A172 (cell line): ENCODE results near the gene CCDC9B. TPM values are rescaled to one million over a fixed set of nuclear protein-coding genes. Genes with fewer than 3 reads are reported as not detected.

Source experiments
- DNase-seq: peaks from one replicate; pipeline ENCODE4 v3.0.0-alpha.2; 2015; ENCODE audit warnings: low spot score
- total RNA-seq: library from RNA; depleted of rRNA; stranded (reverse); fragments of >200 nt; shearing (Covaris generic); gene quantifications from 2 replicates; pipeline ENCODE4 v1.2.3, GENCODE V29; 2014

The CCDC9B gene
- total RNA-seq, 1 experiment from 2014 or later = 4.4 TPM

DNA sequence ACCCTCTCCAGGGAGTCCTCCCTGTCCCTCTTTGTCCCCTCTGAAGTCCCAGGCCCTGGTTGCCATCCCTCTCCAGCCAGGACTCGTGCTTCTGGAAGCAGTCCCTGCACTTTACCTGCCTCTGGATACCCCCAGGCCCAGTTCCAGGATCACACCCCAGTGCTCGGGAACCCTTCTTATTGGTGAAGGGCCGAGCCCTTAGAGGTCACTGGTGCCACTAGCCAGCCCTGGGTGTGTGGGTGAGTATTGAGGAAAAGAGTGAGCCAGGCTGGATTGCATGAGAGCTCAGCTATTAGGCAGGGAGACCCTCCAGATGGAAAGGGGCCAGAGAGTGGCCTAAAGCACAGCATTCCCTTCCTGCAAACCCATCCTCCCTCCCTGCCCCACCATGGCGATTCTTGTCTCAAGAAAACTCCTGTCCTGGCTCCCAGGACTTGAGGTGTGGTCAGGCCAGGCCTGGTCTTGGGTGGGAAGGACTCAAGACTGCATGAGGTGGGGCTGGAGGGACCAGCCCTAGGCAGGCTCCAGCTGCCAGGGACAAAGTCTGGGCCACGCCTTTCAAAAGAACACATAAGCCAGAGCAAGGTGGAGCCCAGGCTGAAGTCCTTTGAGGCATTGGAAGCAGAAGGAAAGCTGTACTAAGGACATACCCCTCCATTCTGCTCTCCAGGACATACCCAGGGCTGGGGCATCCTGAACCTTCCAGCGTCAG is 5.3 kb upstream of the CCDC9B start:
- DNase-seq = no peak

DNA sequence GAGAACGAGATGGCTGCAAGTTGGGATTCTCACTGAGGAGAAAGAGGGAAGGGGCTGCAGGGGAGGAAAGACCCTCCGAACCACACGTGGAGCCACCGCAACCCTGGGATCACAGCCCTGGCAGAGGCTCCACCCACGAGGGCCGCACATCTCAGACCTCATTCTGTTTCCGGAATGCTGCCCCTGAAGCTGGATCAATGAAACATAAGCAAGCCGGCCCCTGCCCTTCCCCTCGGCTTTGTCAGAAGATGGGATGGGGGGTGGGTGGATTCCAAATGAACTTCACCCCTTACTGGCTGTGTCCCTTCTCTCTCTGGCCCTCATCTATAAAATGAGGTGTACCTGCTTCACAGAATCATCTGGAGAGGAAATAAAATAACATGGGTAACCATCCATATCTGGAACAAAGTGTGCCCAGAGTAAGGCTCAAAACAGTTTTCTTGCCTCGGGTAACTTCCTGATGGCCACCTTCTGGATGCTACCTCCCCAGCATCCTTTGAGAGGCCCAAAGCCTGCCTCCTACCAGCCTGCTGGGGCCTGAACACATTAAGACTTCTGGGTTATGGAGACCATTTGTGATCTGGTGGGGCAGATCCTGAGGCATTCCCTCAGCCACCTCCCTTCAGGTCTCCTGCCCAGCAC is 4.6 kb upstream of the CCDC9B start:
- no peak for DNase-seq

DNA sequence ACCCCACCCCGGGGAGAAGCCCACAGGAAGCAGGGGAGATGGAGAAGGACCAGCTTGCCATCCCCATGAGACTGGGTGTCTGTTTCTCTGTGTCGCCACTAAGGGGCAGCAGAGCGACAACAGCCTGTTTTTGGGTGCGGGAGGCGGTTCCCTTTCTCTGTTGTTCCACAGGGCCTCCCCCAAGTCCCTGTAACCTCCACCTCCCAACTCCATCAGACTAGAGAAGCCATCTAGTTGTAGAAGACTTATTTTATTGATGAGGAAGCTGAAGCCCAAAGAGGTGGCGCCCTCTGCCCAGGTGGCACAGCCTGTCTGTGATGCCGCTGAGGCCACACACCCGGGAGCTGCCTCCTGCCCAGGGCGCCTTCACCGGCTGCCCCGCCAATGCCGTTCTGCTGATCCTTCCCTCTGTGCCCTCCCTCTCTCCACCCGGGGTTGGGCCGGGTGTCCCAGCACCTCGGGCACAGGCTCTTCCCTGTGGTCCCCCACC is 3.9 kb upstream of the CCDC9B start:
- DNase-seq = peak; percentile 88

DNA sequence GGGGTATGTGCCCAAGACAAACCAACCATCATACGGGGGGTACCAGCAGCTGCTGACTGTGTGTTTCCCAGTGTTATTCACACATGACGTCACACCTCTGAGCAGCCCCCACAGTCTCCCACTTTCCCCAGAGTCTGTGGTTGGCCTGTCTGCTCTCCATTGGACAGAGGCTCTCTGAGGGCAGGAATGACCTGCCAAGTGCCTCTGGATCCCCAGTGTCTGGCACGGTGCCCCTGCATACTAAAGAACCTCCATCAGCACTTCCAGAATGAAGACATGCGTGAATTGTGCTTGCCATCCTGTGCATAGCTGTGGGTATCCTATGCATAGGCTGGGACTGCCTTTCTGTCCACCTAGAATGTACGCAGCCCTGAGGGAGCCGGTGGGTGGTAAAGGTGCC is 3.5 kb upstream of the CCDC9B start:
- no peak for DNase-seq

DNA sequence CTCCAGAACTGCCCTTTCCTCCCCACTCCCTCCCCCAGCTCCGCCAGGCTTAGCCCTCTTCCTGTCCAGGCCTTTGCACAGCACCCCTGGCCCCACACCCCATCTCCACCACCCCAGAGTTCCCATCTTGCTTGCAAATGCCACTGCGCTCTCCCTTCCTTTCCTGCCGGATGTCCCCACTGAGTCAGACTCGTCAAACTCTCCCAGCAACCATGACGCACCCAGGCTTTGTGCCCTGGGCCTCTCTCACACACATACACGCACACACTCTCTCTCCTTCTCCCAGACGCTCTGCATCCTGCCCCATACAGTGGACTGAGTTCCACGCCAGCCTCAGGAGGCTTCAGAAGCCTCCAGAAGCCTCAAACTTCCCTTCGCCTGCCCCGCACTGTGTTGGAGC is 2.8 kb upstream of the CCDC9B start:
- DNase-seq = peak; percentile 91

DNA sequence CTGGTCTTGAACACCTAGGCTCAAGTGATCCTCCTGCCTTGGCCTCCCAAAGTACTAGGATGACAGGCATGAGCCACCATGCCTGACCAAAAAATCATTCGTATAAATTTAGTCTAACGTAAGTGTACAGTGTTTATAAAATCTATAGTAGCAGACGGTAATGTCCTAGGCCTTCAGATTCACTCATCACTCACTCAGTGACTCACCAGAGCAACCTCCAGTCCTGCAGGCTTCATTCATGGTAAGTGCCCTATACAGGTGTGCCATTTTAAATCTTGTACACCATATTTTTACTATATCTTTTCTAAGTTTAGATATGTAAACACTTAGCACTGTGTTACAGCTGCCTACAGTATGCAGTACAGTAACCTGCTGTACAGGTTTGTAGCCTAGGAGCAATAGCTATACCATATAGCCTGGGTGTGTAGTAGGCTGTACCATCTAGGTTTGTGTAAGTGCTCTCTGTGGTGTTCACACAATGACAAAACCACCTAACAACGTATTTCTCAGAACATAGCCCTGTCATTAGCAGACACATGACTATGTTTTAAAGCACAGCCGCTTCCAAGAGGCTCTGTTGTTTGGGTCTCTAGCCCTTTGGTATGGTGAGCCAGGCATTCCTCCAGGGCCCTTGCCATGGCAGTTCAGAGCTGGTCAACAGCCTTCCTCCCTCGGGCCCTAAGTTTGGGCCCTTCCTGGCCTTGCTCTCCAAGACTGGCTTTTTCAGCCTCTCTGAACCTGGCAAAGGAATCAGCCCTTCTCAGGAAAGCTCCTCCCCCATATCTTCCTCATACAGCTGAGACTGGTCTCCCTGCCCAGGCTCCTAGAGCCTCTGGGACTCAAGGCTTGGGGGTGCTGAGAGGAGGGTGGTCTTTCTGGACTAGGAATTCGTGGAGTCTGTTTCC is 1.9 kb upstream of the CCDC9B start:
- DNase-seq = peak; percentile 51

DNA sequence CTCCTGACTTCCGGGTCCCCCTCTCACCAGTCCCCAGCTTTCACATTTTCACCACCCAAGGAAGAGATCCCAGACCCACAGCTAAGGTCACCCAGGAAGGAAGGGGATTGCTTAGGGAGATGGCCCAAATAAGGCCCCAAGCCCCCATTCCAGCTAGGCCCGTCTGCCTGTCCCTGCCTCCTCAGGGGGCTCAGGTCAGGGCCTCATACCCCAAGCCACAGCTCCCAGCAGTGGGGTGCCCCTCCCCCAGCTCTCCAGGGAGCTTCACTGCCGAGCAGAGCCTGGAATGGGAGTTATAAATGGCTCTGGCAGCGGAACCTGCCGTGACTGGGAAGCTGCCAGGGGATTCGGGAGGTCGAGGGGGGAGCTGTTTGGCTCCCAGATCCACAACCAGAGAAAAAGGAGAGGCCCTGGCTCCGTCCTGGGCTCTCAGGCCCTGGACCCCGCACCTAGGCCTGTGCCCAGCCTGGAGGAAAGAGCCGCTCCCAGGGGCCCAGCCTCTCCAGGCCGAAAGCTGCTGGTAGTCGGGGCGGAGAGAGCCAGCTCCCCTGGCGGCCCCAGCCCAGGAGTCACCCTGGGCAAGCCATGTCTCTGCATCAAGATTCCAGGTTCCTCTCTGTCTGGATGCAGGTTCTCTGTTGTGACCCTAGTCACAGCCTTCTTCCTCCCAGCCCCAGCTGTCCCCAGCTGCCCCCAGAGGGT is 550 bp downstream of the CCDC9B start:
- peak; percentile 55 for DNase-seq

DNA sequence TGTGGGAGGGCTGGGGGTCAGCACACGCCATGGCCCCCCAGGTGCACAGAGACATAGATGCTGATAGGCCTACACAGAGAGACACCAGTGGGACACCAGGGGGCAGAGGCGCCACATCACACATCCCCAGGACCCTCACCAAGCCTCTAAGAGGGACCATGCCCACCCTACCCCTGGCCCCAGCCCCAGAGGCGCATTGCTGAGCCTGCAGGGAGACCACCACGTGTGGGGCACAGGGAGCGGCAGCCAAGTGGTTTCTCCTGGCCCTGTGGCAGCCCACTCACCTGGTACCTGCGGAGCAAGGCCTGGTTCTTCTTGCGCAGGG is 1.2 kb downstream of the CCDC9B start:
- peak; percentile 34 for DNase-seq

DNA sequence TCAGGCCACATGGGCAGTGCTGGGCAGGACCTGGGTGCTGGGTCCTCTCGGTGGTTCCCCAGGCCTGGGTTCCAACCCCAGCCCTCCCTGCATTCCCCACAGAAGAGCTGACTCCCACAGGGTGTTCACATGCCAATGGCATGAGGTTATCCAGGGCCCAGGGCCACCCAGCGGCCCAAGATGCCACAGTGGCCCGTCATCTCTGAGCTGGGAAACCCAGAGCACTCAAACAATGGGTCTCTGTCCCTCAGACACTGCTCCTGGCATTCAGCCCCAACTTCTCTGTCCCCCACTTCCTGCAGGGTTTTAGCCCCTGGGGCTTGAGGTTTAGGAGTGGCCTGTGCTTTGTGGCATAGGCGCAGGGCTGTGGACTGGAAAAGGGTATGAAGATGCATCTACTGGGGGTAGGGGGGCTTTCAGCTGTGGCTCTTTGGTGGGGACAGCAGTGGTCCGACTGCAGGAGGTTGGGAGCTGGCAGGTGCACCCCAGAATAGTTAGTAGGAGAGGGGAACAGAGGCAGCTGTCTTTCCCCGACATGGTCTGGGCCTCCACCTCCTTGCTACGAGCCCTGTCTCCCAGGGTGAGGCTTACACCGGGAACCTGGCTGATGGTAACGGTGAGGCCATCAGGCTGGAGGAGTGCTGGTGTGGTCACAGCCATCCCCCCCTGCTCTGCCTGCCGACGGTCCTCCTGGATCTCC is 1.7 kb downstream of the CCDC9B start:
- peak; percentile 97 for DNase-seq

DNA sequence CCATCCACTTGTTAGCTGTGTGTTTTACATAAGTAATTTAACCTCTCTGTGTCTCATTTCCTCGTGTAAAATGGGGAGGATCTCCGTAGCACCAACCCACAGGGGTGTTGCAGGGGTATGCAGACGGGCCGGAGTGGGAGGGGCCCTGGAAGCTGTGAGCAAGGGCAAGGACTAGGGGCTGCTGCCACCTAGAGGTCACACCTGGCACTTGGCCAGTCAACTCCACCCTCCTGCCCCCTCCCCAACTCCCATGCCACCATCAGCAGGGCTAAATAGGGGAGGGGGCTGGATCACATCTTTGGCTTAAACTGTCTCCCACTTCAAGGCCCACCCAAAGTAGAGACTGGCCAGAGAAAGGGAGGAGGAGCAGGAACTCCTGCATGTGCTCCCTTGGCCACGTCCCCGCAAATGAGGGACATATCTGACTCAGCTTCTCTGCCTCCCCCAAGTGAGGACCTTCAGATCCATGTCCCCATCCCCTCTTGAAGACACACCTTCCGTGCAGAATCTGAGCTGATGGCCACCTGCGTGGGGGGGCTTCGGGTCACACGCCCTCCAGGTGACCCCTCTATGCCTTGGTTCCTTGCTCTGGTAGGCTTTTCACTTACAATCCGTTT is 2.6 kb downstream of the CCDC9B start:
- DNase-seq = peak; percentile 81

DNA sequence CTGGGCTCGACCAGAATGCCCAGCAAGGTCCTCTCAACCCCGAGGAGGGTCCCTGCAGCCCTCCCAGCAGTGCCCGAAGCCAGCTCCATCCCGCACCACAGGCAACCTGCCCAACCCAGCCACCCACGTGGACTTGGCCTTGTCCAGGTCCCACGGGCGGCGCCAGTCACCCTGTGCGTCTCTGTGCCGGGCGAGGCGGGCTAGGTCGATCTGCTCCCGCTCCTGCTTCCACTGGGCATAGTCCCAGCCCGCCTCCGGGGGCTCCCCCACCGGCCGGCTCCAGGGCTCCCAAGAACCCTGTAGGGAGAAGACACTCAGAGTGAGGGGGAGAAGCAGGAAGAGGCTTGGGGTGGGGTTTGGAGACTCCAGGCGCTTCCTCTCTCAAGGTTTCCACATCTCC is 3.1 kb downstream of the CCDC9B start:
- DNase-seq = no peak

DNA sequence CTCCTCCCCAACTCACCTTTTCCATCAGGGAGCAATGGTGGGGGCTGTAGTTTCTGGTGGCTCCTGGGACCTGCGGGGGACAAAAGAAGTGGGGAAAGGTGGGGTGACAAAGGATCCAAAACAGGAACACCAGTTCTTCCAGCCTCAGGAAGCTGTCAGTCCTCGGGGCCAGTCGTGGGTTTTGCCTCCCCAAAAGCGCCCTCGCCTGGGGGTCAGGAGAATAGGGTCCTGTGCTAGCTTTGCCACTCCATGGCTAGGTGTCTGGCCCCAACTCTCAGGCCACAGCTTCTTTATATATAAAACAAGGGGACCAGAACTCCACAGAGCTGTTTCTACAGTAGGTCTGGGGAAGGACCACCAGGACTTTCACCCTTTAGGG is 4.0 kb downstream of the CCDC9B start:
- DNase-seq = no peak

DNA sequence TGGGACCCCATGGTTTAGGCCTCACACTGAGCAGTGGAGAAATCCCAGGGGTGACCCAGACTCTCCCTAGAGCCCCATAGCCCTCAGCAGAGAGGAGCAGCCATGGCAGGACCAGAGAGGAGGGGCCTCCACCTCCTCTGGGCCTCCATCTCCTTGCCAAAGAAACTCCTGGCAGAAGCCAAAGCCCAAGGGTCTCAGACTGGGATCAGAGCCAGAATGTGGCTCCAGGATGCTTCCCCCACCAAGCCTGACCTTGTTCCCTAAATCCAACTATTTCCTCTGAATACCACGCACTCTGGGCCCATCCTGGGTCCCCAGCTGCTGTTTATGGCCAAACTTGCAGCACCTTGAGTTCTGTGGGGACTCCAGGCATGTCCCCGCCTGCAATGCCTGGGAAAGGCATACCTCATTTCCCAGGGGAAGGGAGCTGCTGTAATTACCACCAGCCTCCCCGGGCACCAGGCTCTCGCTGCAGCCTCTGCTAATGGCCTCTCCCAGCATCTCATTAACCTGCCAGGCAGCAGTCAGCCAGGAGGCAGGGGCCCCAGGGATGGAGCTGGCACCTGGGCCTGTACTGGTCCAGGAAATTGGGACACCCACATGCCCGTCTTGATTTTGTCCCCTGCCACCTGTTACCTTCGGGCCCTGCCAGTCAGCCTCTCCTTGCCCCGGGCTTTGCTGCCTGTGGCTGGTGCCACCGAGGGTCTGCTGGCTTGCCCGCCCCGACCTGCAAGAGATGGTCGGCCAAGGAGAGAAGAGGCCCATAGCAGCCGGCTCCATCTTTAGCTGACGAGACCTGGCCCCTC is 4.6 kb downstream of the CCDC9B start:
- DNase-seq = no peak

DNA sequence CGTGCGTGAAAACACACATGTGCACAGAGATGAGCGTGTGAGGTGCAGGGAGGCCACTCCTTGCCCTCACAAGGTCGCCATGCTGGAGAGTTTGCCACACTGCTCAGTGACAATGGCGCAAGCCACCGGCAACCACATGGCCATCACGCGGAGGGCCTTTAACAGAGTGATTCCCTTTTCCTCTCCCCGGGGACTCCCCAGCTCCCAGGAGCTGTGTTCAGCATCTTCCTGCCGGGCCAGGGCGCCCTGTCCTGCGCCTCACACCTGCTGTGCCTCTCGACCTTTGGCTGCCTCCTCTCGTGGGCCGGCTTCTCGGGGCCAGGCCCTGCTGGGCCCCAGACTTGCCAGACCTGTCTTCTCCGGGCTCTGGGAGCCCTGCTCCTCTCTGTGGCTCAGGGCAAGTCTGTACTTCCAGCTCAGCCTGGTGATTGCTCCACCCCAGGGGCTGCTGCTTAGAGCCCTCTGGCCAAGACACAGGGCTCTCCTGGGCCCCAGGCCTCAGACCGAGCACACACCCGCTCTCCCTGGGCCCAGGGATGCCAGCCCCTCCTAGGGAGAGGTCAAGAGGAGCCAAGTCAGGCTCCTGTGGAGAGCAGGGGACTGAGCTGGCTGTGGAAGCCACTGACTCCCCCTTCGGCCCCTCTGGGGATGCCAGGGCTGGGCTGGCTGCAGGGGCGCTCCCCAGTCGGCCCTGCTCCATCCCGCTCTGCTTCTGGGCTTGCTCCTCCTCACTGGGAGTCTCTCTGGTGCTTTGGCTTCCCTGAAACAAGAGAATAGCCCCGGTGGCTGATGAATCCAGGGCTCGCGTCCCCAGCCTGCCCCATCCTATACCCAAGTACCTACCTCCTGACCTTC is 5.6 kb downstream of the CCDC9B start:
- DNase-seq = no peak

DNA sequence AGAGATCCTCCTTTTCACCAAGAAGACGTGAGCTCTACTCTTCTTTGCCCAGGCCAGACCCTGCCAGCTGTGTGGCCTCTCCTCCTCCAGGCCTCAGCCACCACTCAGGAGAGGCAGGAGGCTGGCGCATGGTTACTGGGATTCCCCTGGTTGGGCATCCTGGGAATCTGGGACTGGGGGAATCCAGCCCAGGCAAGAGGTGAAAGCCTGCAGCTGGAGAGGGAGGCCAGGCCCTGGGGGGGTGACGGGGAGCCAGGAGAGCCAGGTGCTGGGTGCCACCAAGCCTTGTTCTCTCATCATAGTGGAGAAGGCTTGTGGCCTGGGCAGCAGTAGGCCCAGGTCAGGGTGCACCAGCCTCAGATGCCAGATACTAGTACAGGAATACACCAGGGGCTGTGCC is 6.2 kb downstream of the CCDC9B start:
- no peak for DNase-seq

DNA sequence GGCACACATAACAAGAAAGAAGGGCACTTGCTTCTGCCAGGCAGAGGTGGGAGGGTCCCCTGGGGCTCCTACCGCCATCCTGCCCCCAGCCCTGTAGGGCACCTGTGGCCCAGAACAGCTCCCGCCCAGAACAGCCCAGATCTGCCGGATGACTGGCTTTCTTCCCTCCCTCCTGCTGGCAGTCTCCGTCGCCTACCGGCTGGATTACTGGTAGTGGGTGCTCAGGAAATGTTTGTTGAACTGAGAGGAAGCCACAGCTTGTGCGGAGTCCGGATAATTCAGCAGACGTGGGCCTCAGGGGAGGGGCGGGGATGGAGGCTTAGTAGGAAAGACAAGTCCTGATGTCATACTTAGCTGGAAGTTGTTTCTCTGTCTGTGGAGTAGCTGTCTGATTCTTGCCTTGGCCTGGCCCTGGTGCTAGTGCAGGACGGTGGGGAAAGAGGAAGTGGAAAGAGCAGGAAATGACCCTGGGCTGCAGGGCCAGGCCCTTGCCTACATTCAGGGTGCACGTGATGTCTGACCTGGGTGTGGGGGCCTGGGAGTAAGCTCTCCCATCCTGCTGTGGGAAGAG is 6.7 kb downstream of the CCDC9B start:
- no peak for DNase-seq

DNA sequence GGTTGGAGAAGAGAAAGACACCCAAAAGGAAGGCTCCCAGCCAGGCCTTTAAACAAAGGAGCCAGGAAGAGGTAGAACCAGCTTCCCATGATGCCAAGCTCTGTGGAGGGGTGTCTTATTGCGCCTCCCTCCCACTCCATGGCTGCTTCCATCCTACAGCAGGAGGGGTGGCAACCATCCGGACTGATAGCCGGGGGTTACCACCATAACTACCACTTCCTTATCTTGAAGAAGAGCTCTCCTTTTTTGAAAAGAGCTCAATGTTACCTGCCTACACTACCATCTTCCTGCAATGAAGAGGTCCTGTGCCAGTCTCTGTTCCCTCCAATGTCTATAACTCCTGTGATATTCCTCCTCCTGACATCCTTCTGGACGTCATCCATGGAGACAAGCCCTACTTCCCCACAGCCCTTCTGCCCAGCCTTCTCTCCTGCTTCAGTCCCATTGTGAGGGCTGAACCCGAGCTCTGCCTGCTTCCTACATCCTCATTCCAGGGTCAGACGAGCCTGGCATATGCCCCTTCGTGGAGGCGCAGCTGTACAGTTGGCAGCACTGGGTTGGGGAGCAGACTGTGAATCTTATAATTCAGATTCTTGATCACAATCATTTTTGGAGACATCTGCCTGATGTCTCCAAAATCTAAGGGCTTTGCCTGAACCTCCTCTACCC is 8.5 kb downstream of the CCDC9B start:
- DNase-seq = no peak

DNA sequence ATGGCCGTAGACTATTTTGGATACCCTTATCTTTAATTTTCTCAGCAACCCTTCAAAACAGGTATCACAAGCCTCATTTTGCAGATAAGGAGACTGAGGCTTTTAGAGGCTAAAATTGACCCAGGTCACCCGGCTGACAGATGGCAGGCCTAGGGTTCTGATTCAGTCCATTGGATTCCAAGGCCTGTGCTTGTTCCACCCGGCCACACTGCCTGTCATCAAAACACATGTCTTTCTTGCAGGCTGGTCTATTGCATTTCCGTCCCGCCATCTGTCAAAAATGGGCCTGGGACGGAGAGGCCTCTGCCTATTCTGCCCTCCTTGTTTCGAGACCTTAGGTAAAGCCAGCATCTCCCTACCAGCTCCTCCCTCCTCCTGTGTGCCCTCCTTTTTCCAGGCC is 9.1 kb downstream of the CCDC9B start:
- no peak for DNase-seq
